Left lobe of liver (tissue), 1 donor: Measurements from ENCODE around the gene SGMS2. TPM values are rescaled to one million over a fixed set of nuclear protein-coding genes. Genes with fewer than 3 reads are reported as not detected.

Source experiments
- total RNA-seq: library from RNA; stranded (reverse); gene quantifications from one replicate; pipeline ENCODE4 v1.2.1, GENCODE V29; 2021
- donor health status: DM: no; HTN: yes; CAD: no.

The SGMS2 gene
- total RNA-seq, 1 donor from 2014 or later: 15.6 TPM

Other genes with a start within 250 kb of the SGMS2 start
- 5.3 TPM for gene PAPSS1, start 104.7 kb upstream of the SGMS2 start, total RNA-seq
- 4.0 TPM for gene CYP2U1, start 106.6 kb downstream of the SGMS2 start, total RNA-seq
- 127 TPM for gene HADH, start 165.0 kb downstream of the SGMS2 start, total RNA-seq